ENCODE results near the gene KCNJ16. TPM values are rescaled to one million over a fixed set of nuclear protein-coding genes. Genes with fewer than 3 reads are reported as not detected.

The KCNJ16 gene
- total RNA-seq, 1 experiment from 2014 or later: not detected

- Histone ChIP-seq H3K4me1 (ENCODE audit: control insufficient read depth, insufficient read depth, low read length) (no peaks in the 10 kb centered on the region), H3K27ac (ENCODE audit: low read length) (no peak overlapping the region), H3K27me3 (ENCODE audit: control insufficient read depth, insufficient read depth, low read length) (no peaks in the 10 kb centered on the region), H3K9me3 (ENCODE audit: control insufficient read depth, insufficient read depth, low read depth, low read length) (no peaks in the 10 kb centered on the region), H3K36me3 (ENCODE audit: control insufficient read depth, insufficient read depth, low read length) (no peaks in the 10 kb centered on the region), H3K4me3 (ENCODE audit: low read depth in 2 of 2, low read length in 2 of 2) (no peak overlapping the region)
- in situ Hi-C loops (cut with HindIII; ENCODE audit: low pct_unique_long_range_greater_than_20kb, low sequenced_read_pairs) (no loop called here), intact Hi-C loops (cut with micrococcal nuclease; ENCODE audit: unreplicated experiment) (no loop called here)
- ATAC-seq (no peak), DNase-seq (ENCODE audit: low read depth, low spot score) (no peak)
- ChIA-PET POLR2A (no interaction called here), CTCF (no interaction called here)
- no TSS peak for BruUV-seq (replicated peaks)
- TF ChIP-seq TCF7L2 (IDR thresholded peaks at IDR 0.05; ENCODE audit: low read depth, low read length) (no peak), CTCF (IDR thresholded peaks at IDR 0.05) (no peak), SIN3A (IDR thresholded peaks at IDR 0.05; ENCODE audit: borderline replicate concordance, insufficient read depth, low read depth, low read length) (no peak)
- TF ChIP-seq, protein P1, sequence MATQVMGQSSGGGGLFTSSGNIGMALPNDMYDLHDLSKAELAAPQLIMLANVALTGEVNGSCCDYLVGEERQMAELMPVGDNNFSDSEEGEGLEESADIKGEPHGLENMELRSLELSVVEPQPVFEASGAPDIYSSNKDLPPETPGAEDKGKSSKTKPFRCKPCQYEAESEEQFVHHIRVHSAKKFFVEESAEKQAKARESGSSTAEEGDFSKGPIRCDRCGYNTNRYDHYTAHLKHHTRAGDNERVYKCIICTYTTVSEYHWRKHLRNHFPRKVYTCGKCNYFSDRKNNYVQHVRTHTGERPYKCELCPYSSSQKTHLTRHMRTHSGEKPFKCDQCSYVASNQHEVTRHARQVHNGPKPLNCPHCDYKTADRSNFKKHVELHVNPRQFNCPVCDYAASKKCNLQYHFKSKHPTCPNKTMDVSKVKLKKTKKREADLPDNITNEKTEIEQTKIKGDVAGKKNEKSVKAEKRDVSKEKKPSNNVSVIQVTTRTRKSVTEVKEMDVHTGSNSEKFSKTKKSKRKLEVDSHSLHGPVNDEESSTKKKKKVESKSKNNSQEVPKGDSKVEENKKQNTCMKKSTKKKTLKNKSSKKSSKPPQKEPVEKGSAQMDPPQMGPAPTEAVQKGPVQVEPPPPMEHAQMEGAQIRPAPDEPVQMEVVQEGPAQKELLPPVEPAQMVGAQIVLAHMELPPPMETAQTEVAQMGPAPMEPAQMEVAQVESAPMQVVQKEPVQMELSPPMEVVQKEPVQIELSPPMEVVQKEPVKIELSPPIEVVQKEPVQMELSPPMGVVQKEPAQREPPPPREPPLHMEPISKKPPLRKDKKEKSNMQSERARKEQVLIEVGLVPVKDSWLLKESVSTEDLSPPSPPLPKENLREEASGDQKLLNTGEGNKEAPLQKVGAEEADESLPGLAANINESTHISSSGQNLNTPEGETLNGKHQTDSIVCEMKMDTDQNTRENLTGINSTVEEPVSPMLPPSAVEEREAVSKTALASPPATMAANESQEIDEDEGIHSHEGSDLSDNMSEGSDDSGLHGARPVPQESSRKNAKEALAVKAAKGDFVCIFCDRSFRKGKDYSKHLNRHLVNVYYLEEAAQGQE (IDR thresholded peaks at IDR 0.05; ENCODE audit: insufficient read depth in 1 of 2, low read depth in 2 of 2, low read length in 1 of 2): no peak
Observed at GRCh38 chr17:70104791-70105523, 29.9 kb downstream of the KCNJ16 start.

DNA sequence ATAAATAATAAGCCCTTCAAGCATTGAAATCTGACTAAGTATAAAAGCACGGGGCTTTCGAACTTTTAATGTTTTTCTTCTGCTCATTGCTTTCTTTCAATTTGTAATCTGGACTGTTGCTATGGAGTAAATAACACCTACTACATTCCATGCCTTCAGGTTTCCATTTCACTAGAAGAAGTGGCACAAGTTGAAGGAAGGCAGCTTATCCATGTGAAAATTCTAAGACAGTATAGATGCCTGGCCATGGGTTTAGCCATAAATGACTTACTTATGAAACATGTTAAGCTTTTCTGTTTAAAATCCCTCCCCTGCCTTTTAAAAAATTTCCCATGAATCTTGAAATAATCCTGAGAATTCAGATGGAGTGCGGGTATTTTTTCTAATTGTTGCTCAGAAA, 30.6 kb downstream of the KCNJ16 start:
- BruUV-seq (replicated peaks): no TSS peak
- H3K27ac ChIP-seq (ENCODE audit: low read length): no peak overlapping the region
- no peaks in the 10 kb centered on the region for H3K36me3 ChIP-seq (ENCODE audit: control insufficient read depth, insufficient read depth, low read length)
- ATAC-seq: no peak
- no peak for TF ChIP-seq TCF7L2 (IDR thresholded peaks at IDR 0.05; ENCODE audit: low read depth, low read length)
- TF ChIP-seq, protein P1 (IDR thresholded peaks at IDR 0.05; ENCODE audit: insufficient read depth in 1 of 2, low read depth in 2 of 2, low read length in 1 of 2): no peak
- TF ChIP-seq POLR2AphosphoS5 (IDR thresholded peaks at IDR 0.05; ENCODE audit: low read depth, low read length): no peak
- no peak for TF ChIP-seq SIN3A (IDR thresholded peaks at IDR 0.05; ENCODE audit: borderline replicate concordance, insufficient read depth, low read depth, low read length)
- TF ChIP-seq CTCF (IDR thresholded peaks at IDR 0.05): no peak
- DNase-seq (ENCODE audit: low read depth, low spot score): no peak
- in situ Hi-C loops (cut with HindIII; ENCODE audit: low pct_unique_long_range_greater_than_20kb, low sequenced_read_pairs) (no loop called here), intact Hi-C loops (cut with micrococcal nuclease; ENCODE audit: unreplicated experiment) (no loop called here)
- no peaks in the 10 kb centered on the region for H3K9me3 ChIP-seq (ENCODE audit: control insufficient read depth, insufficient read depth, low read depth, low read length)
- H3K4me1 ChIP-seq (ENCODE audit: control insufficient read depth, insufficient read depth, low read length): no peaks in the 10 kb centered on the region
- H3K4me3 ChIP-seq (ENCODE audit: low read depth in 2 of 2, low read length in 2 of 2): no peak overlapping the region
- no peaks in the 10 kb centered on the region for H3K27me3 ChIP-seq (ENCODE audit: control insufficient read depth, insufficient read depth, low read length)
- ChIA-PET CTCF (no interaction called here), POLR2A (no interaction called here)
